Breast epithelium (tissue), 4 donors: ENCODE measurements around the gene EVC. TPM values are rescaled to one million over a fixed set of nuclear protein-coding genes. Genes with fewer than 3 reads are reported as not detected.

Experiments
- DNase-seq, 2 donors: peaks; one replicate each; pipeline ENCODE4 v3.0.0-alpha.2; 2019; ENCODE audit warnings: low spot score in 2 of 2
- H3K27ac ChIP-seq, 2 donors: fragments of 200-600 bp; sonication (generic) in 1 of 2; one replicate each; pipeline ENCODE4 v1.5.1; 2016 to 2019; ENCODE audit warnings: mild to moderate bottlenecking in 1 of 2
- H3K27me3 ChIP-seq, 2 donors: fragments of 200-600 bp; sonication (generic) in 1 of 2; one replicate each; pipeline versions ENCODE4 v1.5.1 to v1.6.0; 2017 to 2019; ENCODE audit warnings: control low read depth in 1 of 2, mild to moderate bottlenecking in 1 of 2
- H3K36me3 ChIP-seq: fragments of 200-600 bp; one replicate; pipeline ENCODE4 v1.5.1; 2019
- H3K4me1 ChIP-seq, 2 donors: fragments of 200-600 bp; sonication (generic); one replicate each; pipeline ENCODE4 v1.5.1; 2016 to 2019; ENCODE audit warnings: control low read depth in 1 of 2
- H3K4me3 ChIP-seq, 3 donors: fragments of 200-600 bp; sonication (generic); 1 replicate in 2 of 3; 2 replicates in 1 of 3; pipeline ENCODE4 v1.5.1; 2016 to 2019; ENCODE audit warnings: mild to moderate bottlenecking in 3 of 3, moderate library complexity in 2 of 3
- H3K9me3 ChIP-seq, 2 donors: fragments of 200-600 bp; sonication (generic) in 1 of 2; one replicate each; pipeline ENCODE4 v1.5.1; 2016 to 2019; ENCODE audit warnings: control low read depth in 1 of 2
- POLR2A ChIP-seq: fragments of 450-650 bp; IDR thresholded peaks from one replicate; pipeline ENCODE4 v1.6.1; 2016; ENCODE audit warnings: antibody characterized with exemption, mild to moderate bottlenecking, moderate library complexity
- POLR2AphosphoS5 ChIP-seq, 3 donors: sonication (generic); formaldehyde crosslinking; IDR thresholded peaks; one replicate each; pipeline ENCODE4 v1.6.1; 2017; ENCODE audit warnings: antibody characterized with exemption in 3 of 3
- intact Hi-C: fragments of 100-400 bp; cut with DNase I; formaldehyde crosslinking; loops from one replicate; pipeline ENCODE4 v1.15.1; 2023; ENCODE audit warnings: low total_unique reads
- total RNA-seq, 3 donors: library from RNA; depleted of rRNA; stranded (reverse); fragments of >200 nt; gene quantifications; one replicate each; pipeline ENCODE4 v1.1.0, GENCODE V29; 2016
- TF ChIP-seq, protein P1 (sequence below), 3 donors: fragments of 450-650 bp; IDR thresholded peaks; one replicate each; pipeline ENCODE4 v1.5.1; 2016 to 2017; ENCODE audit warnings: antibody characterized with exemption in 3 of 3, mild to moderate bottlenecking in 3 of 3, moderate library complexity in 3 of 3

The EVC gene
- total RNA-seq, 3 donors from 2014 or later, result 20.0 to 27.5 (median 25.9) TPM

DNA sequence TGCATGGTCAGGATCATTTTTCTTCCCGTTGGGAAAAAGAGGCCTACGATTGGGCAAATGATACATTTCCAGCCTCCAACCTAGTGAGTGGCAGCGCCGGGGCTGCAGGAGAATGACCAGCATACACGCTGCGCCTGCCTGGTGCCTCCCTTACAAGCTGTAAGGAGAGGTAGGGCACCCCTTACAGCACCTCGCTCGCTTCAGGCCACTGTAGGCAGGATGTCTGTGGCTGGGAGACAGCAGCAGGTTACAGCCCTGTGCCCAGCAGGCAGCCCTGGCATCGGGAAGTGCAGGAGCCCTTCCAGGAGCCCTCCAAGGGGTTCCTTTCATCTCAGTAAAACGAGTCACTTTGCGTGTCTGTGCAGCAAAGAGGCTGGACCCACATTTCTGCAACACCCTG is 88.4 kb downstream of the EVC start:
- H3K4me3 ChIP-seq, result no peak overlapping the region
- TF ChIP-seq, protein P1, sequence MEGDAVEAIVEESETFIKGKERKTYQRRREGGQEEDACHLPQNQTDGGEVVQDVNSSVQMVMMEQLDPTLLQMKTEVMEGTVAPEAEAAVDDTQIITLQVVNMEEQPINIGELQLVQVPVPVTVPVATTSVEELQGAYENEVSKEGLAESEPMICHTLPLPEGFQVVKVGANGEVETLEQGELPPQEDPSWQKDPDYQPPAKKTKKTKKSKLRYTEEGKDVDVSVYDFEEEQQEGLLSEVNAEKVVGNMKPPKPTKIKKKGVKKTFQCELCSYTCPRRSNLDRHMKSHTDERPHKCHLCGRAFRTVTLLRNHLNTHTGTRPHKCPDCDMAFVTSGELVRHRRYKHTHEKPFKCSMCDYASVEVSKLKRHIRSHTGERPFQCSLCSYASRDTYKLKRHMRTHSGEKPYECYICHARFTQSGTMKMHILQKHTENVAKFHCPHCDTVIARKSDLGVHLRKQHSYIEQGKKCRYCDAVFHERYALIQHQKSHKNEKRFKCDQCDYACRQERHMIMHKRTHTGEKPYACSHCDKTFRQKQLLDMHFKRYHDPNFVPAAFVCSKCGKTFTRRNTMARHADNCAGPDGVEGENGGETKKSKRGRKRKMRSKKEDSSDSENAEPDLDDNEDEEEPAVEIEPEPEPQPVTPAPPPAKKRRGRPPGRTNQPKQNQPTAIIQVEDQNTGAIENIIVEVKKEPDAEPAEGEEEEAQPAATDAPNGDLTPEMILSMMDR (IDR thresholded peaks at IDR 0.05), result no peak
- TF ChIP-seq POLR2AphosphoS5 (IDR thresholded peaks at IDR 0.05), result no peak
- TF ChIP-seq POLR2A, result no peak
- no peaks in the 10 kb centered on the region for H3K27me3 ChIP-seq
- no peaks in the 10 kb centered on the region for H3K4me1 ChIP-seq
- H3K36me3 ChIP-seq, result no peaks in the 10 kb centered on the region
- intact Hi-C loops, result no loop called here
- H3K27ac ChIP-seq, result no peak overlapping the region
- no peaks in the 10 kb centered on the region for H3K9me3 ChIP-seq
- no peak for DNase-seq

DNA sequence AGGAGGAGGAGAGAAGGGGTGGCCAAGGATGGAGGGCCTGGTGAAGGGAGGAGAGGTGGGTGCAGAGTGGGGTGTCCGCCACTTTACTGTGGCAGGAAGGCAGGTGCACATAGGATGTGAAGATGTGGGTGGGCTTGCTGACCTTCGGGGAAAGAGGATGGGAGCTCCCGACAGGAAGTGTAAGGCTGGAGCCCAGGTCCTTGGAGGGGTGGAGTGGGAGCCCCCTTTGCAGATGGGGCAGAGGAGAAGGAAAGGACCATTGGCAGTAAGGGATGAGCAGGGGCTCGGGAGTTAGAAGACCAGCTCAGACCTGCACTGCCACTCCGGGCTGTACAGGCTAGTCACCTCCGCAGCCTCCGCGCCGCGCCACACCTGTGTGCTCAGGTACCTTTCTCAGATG is 89.5 kb downstream of the EVC start:
- TF ChIP-seq POLR2A, result no peak
- TF ChIP-seq POLR2AphosphoS5 (IDR thresholded peaks at IDR 0.05), result no peak
- TF ChIP-seq, protein P1 (IDR thresholded peaks at IDR 0.05), result no peak
- intact Hi-C loops, result no loop called here
- H3K36me3 ChIP-seq, result no peaks in the 10 kb centered on the region

DNA sequence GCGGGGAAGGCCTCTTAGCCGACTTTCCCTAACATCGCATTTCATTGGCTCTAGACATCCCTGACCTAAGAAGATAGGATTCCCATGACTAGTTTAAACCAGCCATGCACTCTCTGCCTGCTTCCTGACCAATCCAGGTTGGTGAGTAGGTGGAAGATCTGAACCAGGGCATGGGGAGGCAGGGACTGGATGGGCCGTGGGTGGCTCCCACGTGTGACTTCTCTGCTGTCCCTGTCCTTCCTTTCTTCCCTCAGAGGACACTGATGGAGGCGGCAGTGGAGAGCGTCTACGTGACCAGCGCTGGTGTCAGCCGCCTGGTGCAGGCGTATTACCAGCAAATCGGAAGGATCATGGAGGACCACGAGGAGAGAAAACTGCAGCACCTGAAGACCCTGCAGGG is 90.7 kb downstream of the EVC start:
- DNase-seq, result no peak
- Histone ChIP-seq H3K36me3 (no peaks in the 10 kb centered on the region), H3K27ac (no peak overlapping the region), H3K4me1 (no peaks in the 10 kb centered on the region), H3K4me3 (no peak overlapping the region), H3K27me3 (no peaks in the 10 kb centered on the region), H3K9me3 (no peaks in the 10 kb centered on the region)
- intact Hi-C loops, result no loop called here
- TF ChIP-seq POLR2AphosphoS5 (IDR thresholded peaks at IDR 0.05), result no peak
- TF ChIP-seq, protein P1 (IDR thresholded peaks at IDR 0.05), result no peak

More for the DNA sequence above, 89.5 kb downstream of the EVC start:
- Histone ChIP-seq H3K27me3 (no peaks in the 10 kb centered on the region), H3K4me3 (no peak overlapping the region), H3K9me3 (no peaks in the 10 kb centered on the region), H3K4me1 (no peaks in the 10 kb centered on the region), H3K27ac (no peak overlapping the region)
- no peak for DNase-seq

DNA sequence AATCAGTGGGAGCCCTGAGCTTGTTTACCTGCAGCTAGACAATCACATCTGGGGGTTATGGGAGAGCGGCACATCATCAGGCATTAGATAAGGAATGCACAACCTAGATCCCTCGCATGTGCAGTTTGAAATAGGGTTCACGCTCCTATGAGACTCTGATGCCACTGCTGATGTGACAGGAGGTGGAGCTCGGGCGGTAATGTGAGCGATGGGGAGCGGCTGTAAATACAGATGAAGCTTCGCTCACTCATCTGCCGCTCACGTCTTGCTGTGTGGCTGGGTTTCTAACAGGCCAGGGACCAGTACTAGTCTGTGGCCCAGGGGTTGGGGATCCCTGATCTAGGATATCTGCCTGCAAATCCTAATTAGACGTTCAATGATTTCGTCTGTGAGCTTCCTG is 91.6 kb downstream of the EVC start:
- DNase-seq, result no peak
- intact Hi-C loops, result no loop called here
- no peaks in the 10 kb centered on the region for H3K4me1 ChIP-seq
- no peak overlapping the region for H3K4me3 ChIP-seq
- H3K27me3 ChIP-seq, result no peaks in the 10 kb centered on the region
- H3K36me3 ChIP-seq, result no peaks in the 10 kb centered on the region
- TF ChIP-seq, protein P1 (IDR thresholded peaks at IDR 0.05), result no peak
- TF ChIP-seq POLR2A (no peak), POLR2AphosphoS5 (IDR thresholded peaks at IDR 0.05) (no peak)
- no peak overlapping the region for H3K27ac ChIP-seq
- no peaks in the 10 kb centered on the region for H3K9me3 ChIP-seq

DNA sequence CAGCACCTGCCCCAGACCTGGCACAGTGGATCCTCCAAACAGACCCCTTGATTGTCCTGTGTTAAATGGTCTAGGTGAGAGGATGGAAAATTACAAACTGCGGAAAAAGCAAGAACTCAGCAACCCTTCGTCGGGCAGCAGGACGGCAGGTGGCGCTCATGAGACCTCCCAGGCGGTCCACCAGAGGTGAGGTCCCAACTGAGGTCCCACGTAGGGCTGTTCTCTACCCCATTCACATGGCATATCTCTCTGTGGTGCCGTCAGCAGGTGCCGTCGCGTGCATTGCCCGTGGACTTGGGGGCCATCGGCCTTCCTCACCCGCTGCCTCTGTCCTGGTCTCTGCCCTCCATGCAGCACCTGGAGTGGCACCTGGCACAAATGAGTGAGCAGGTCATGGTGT is 93.7 kb downstream of the EVC start:
- no peak for TF ChIP-seq POLR2AphosphoS5 (IDR thresholded peaks at IDR 0.05)
- no peak for TF ChIP-seq POLR2A
- TF ChIP-seq, protein P1 (IDR thresholded peaks at IDR 0.05), result no peak
- H3K4me1 ChIP-seq, result no peaks in the 10 kb centered on the region
- no peak overlapping the region for H3K27ac ChIP-seq
- no peak for DNase-seq
- H3K27me3 ChIP-seq, result no peaks in the 10 kb centered on the region
- H3K9me3 ChIP-seq, result peaks cover 0 to 4% of the 10 kb centered on the region in 2 donors
- no peak overlapping the region for H3K4me3 ChIP-seq
- intact Hi-C loops, result no loop called here
- H3K36me3 ChIP-seq, result peaks cover 4% of the 10 kb centered on the region
